Thyroid gland (tissue), 4 donors: Measurements from ENCODE around the gene CHRND.

Experiments
- CTCF ChIP-seq, 6 experiments: fragments of 200-600 bp in 3 of 6; fragments of 450-650 bp in 3 of 6; sonication (generic) in 3 of 6; IDR thresholded peaks; one replicate each; pipeline ENCODE4 v1.5.1; 2016 to 2019; ENCODE audit warnings: antibody characterized with exemption in 6 of 6, mild to moderate bottlenecking in 2 of 6, inconsistent platforms in 1 of 6, moderate library complexity in 1 of 6
- POLR2A ChIP-seq, 2 donors: fragments of 450-650 bp; IDR thresholded peaks; one replicate each; pipeline ENCODE4 v1.6.1; 2017; ENCODE audit warnings: antibody characterized with exemption in 2 of 2, mild to moderate bottlenecking in 2 of 2, moderate library complexity in 1 of 2

GRCh38 chr2:232535761-232536530 lies 10.0 kb downstream of the CHRND start:
- TF ChIP-seq CTCF (IDR thresholded peaks at IDR 0.05), result no peak
- no peak for TF ChIP-seq POLR2A (IDR thresholded peaks at IDR 0.05)
